SK-MEL-5 (cell line): ENCODE data around the gene MKS1. TPM values are rescaled to one million over a fixed set of nuclear protein-coding genes. Genes with fewer than 3 reads are reported as not detected.

Experiments
- DNase-seq: peaks from one replicate; pipeline ENCODE4 v3.0.0-alpha.2; 2016; ENCODE audit warnings: low read depth, low spot score
- in situ Hi-C: cut with HindIII; loops from 2 replicates; pipeline ENCODE4 v1.10.0; 2016; ENCODE audit warnings: low sequenced_read_pairs, high pct_unique_total_duplicates, low pct_unique_long_range_greater_than_20kb
- total RNA-seq: library from RNA; depleted of rRNA; stranded (reverse); fragments of >200 nt; shearing (Covaris generic); gene quantifications from 2 replicates; pipeline ENCODE4 v1.2.3, GENCODE V29; 2014

The MKS1 gene
- total RNA-seq, 1 experiment from 2014 or later: 15.0 TPM

- DNase-seq: no peak
- in situ Hi-C loops: no loop called here
Measured at GRCh38 chr17:58246781-58247180, 27.7 kb upstream of the MKS1 start.

DNA sequence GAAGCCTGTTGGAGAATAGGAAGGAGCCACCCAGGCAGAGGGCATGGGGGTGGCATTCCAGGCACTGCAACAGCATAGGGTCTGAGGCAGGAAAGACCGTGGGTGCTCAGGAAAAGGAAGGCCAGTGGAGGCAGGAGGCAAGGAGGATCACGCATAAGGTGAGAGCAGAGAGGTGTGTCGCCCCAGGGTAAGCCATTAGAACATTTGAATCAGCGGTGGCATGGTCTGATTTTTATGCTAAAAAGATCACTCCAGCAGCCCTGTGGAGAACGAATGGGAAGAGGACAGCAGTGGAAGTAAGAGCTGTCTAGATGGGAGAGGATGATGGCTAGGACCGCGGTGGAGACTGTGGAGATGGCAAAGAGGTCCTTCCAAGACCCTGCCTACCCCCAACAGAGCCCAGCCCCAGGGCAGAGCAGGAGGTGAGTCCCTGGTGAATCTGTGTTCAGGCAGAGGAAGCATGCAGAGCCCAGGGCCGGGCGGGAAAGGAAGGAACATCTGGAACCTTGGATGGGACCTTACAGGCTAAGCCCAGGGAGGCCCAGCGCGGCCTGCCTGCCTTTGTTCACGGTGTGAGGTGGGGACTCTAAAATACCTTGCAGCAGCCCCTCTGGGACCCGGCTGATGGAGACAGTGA, 27.2 kb upstream of the MKS1 start:
- no peak for DNase-seq
- in situ Hi-C loops: no loop called here

- DNase-seq: no peak
- in situ Hi-C loops: no loop called here
Measured at GRCh38 chr17:58245428-58246103, 26.5 kb upstream of the MKS1 start.

DNA sequence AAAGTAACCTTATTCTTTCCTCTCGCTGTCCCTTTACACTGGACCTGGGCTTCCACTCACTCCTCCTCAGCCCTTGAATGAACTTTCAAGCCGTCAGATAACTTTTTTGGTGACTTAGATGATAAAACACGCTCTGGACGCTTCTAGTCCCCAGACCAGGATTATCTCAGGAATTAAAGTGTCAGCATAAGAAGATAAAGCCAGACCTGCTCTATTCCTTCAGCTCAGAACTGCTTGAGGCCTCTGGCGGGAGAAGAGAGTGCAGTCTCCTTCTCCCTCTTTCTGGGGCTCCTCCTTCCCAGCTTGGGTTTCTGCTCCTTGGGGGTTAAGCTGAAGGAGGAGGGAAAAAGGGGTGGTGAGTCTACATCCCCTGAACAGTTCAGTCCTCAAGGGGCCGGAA, 25.9 kb upstream of the MKS1 start:
- in situ Hi-C loops: no loop called here
- no peak for DNase-seq

GRCh38 chr17:58242171-58242784, 23.2 kb upstream of the MKS1 start:
- in situ Hi-C loops: no loop called here

GRCh38 chr17:58239987-58240386, 20.9 kb upstream of the MKS1 start:
- in situ Hi-C loops: no loop called here
- no peak for DNase-seq

More at GRCh38 chr17:58242171-58242784, 23.2 kb upstream of the MKS1 start:
- DNase-seq: no peak

DNA sequence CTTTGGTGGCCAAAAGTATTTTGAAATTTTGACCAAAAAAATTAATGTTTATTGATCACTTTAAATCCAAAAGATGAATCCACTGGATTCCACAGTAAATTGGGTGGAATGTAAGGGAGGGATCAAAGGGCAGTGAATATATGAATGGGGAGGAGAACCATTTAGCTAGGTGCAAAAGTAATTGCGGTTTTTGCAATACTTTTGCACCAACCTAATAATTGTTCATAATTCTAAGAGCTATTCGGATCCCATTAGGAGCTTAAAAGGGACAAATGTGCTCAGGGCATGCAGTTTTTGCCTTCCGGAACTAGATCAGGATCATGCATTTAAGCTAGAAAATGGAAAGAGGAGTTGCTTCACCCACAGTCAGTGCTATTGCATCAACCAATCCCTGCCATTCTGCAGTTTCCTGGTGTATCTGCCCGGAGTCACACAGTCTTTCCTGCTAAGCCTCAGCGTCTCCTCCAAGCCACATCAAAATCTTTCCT, 19.1 kb upstream of the MKS1 start, which contains the start of gene LPO:
Gene LPO (plus strand): TSS at position 438 of the 488 bp plus-strand sequence. CDS start 4,396 bp downstream, outside the sequence.
- in situ Hi-C loops: no loop called here
- no peak for DNase-seq

- DNase-seq: no peak
- in situ Hi-C loops: no loop called here
Measured at GRCh38 chr17:58236394-58236793, 17.3 kb upstream of the MKS1 start.

DNA sequence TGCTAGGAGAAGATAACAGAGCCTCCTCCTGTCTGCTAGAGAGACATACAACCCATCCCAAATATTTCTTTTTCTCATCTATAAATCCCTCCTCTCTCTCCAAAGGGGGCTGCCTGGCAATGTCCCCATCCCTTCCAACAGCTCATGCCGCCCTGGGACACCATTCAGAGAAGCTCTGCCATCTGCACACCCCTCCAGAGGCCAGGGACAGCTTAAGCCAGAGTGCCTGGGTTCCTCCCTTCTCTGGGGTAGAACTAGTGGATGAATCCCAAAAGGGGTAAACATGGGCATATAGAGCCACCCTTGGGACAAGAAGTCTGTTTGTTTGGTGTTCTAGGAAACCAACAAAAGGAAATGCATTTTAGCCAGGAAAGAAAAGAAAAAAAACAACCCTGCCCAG, 16.8 kb upstream of the MKS1 start:
- DNase-seq: no peak
- in situ Hi-C loops: no loop called here

DNA sequence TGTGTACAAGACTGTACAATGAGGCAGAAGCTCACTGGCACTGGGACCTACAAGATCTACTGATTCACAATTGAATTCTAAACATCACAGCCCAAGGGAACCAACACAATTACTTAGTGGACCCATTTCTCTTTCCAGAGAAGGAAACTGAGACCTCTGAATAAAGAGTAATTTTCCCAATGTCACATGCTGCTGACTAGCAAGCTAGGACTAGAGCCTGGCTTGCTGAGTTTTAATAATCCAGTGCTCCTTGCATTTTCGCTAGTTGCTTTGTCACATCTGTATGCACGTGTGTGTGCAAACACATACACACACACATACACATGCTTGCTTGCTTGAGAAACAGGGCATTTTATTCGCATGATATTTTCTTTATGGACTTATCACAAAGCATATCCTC, 15.5 kb upstream of the MKS1 start:
- no peak for DNase-seq
- in situ Hi-C loops: no loop called here

GRCh38 chr17:58233543-58233942, 14.5 kb upstream of the MKS1 start:
- DNase-seq: no peak
- in situ Hi-C loops: no loop called here

DNA sequence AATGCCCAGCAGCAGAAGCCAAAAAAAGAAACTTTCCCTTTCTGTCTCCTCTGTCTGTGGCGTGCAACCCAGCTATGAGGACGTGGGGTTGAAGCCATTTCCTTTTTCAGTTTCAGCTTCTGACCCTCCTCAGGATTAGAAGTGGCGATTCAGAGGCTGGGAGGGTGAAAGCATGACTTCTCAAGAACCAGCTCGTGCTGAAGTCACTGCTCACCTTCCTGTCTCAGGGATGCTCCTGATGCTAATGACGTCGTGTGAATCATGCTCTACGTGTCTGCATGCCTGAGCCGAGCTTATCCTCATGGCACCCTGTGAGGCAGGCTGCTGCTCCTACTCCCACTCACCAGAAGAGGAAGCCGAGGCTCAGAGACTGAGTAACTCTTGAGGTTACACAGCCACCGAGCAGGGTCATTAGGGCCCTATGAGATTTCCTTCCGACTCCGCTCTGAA, 13.7 kb upstream of the MKS1 start:
- DNase-seq: no peak
- in situ Hi-C loops: no loop called here

- in situ Hi-C loops: no loop called here
Measured at GRCh38 chr17:58231641-58232040, 12.6 kb upstream of the MKS1 start.

GRCh38 chr17:58229881-58230280, 10.8 kb upstream of the MKS1 start:
- no peak for DNase-seq
- in situ Hi-C loops: no loop called here

More at GRCh38 chr17:58231641-58232040, 12.6 kb upstream of the MKS1 start:
- no peak for DNase-seq

DNA sequence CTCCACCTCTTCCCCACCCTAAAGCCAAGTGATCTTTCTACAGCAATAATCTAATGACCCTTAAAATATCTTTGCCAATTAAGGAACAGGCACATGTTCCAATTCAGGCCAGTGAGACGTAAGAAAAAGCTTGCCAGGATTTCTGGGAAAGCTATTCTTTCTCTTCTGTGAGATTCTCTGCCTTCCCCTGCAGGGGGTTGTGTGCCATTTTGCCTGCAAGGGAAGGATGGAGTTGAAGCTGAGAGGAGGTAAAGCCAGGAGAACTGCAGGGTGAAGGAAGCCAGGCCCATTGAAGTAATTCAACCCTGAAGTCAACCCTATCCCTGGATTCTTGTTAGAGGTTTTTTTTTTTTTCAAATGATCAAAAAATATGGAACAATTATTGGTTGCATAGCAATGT, 10.3 kb upstream of the MKS1 start:
- in situ Hi-C loops: no loop called here

GRCh38 chr17:58228679-58229078, 9.6 kb upstream of the MKS1 start:
- no peak for DNase-seq
- in situ Hi-C loops: no loop called here

More for the DNA sequence above, 10.3 kb upstream of the MKS1 start:
- no peak for DNase-seq

DNA sequence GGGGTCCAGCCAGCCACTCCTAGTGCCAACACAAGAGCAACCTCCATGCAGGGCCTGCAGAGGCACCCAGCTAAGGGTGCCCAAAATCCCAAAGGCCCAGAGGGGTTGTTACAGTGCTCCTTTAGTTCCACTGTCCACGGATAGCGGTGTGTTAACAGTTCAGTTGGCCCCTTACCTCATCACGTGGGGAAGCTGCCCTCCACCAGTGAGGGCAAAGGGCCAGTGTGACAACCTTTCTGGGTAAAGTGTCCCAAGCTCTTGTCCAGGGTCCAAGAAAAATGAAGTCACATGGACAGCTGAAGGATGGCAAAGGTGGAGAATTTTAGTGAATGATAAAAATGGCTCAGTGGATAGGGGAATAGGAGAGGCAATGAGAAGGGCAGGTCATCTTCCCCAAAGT, 8.7 kb upstream of the MKS1 start:
- DNase-seq: no peak
- in situ Hi-C loops: no loop called here

DNA sequence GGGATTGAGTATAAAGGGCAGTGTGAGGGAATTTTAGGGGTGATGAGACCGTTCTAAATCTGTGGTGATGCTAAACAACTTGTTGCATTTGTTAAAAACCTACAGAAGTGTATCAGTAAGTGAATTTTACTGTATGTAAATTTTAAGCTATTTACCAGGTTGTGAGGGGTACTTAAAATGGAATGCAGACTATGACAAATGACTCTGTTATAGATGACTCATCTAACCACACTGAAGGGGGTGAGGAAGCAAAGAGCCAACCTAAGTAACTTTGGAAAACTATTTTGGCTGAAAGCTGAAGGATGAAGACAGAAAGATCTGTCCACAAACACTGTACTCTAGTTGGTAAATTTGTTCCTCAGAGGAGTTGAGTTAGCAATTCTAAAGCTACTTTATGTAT, 5.3 kb upstream of the MKS1 start:
- no peak for DNase-seq
- in situ Hi-C loops: no loop called here

DNA sequence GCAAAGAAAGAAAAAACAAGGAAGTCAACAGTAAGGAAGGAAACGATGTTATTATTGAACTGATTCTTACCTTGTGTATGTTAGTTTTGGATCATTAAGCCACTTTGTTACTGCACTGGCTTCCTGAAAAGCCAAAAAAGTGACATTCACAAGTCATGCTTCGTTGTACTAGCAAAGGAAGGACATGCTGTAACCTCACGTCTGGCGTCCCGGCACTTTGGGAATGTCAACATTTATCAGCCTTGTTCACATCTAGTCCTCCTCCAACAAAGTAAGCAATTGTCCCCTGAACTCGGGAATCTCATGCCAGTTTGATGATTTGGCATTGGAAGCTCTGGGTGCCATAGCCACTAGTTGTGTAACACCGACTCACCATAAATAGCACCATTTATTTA, 731 bp upstream of the MKS1 start:
- in situ Hi-C loops: no loop called here
- peak; percentile 59 for DNase-seq
